ENCODE measurements around the gene ADGB.

The ADGB gene

GRCh38 chr6:146861716-146862115, 262.9 kb downstream of the ADGB start:
- Mint-ChIP-seq H3K4me1 (peaks cover 8% of the 10 kb centered on the region), H3K27ac (no peak overlapping the region), H3K36me3 (no peaks in the 10 kb centered on the region), H3K4me3 (no peak overlapping the region), H3K9me3 (no peaks in the 10 kb centered on the region), H3K27me3 (peaks cover 4% of the 10 kb centered on the region)
- CTCF ChIA-PET, result no interaction called here
- DNase-seq, result no peak

GRCh38 chr6:146862508-146862919, 263.7 kb downstream of the ADGB start:
- peaks cover 6% of the 10 kb centered on the region for H3K4me1 Mint-ChIP-seq
- H3K4me3 Mint-ChIP-seq, result no peak overlapping the region
- no peaks in the 10 kb centered on the region for H3K36me3 Mint-ChIP-seq
- no peaks in the 10 kb centered on the region for H3K9me3 Mint-ChIP-seq
- CTCF ChIA-PET, result no interaction called here
- DNase-seq, result no peak
- peaks cover 2% of the 10 kb centered on the region for H3K27me3 Mint-ChIP-seq
- no peak overlapping the region for H3K27ac Mint-ChIP-seq

GRCh38 chr6:146864300-146864699, 265.5 kb downstream of the ADGB start:
- Mint-ChIP-seq H3K36me3 (no peaks in the 10 kb centered on the region), H3K27me3 (no peaks in the 10 kb centered on the region), H3K4me1 (peaks cover 2% of the 10 kb centered on the region), H3K4me3 (no peak overlapping the region), H3K27ac (no peak overlapping the region), H3K9me3 (no peaks in the 10 kb centered on the region)
- CTCF ChIA-PET, result no interaction called here
- DNase-seq, result no peak

- no peak for DNase-seq
- Mint-ChIP-seq H3K27ac (no peak overlapping the region), H3K4me3 (no peak overlapping the region), H3K9me3 (no peaks in the 10 kb centered on the region), H3K4me1 (no peaks in the 10 kb centered on the region), H3K27me3 (no peaks in the 10 kb centered on the region), H3K36me3 (no peaks in the 10 kb centered on the region)
- CTCF ChIA-PET, result no interaction called here
These were observed 266.1 kb downstream of the ADGB start for GRCh38 chr6:146864885-146865284.

All from activated naive CD4-positive, alpha-beta T cell treated with anti-CD3 and anti-CD28 coated beads, Interleukin-2, amount 10 ng/mL, durations not matched to agents 7 days and 5 days (primary cell).